ENCODE data around the gene MYO3A.
"Not testable (repeated sequence)": the region's sequence is repeated elsewhere in the genome, so short reads cannot be mapped to it uniquely, and the experiment has no call there.

The MYO3A gene

DNA sequence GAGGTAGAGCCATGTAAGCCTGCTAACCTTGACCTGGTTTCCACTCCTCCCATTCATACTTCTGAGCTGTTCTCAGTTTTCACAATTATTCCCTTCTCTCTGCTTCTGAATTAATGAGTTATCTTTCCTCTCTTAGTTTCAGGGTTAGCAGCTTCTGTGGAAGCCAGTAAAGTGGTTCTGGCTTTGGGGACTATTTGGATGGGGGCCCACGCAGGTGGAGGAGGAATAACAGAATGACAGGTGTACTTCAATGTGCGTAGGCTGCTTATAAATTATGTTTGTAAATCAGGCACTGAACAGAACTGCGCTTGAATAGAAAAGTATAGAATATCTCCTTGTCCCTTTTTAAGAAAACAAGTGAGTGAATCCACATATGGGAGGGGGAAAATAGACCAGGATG, 153.6 kb downstream of the MYO3A start:
- DNase-seq (ENCODE audit: low read depth in 1 of 2, low spot score in 1 of 2): no peak

DNA sequence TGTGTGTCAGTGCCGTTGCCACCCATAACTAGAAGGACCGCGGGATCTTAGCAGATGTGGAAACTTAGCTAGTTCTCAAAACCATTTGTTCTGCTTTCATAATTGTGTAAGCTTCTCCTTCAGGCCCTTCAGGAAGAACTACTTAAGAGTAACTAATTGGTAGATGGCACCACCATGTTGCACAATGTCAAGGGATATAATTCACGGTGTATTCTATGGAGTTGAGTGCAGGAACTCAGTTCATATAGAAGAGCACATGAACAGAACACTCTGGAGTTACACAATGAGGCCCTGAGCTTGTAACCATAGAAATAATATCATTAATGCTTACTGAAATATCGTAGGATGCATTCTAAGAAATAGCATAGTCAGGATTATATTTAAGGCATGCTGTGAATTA, 156.0 kb downstream of the MYO3A start:
- no peak for DNase-seq (ENCODE audit: low read depth in 1 of 2, low spot score in 1 of 2)

DNA sequence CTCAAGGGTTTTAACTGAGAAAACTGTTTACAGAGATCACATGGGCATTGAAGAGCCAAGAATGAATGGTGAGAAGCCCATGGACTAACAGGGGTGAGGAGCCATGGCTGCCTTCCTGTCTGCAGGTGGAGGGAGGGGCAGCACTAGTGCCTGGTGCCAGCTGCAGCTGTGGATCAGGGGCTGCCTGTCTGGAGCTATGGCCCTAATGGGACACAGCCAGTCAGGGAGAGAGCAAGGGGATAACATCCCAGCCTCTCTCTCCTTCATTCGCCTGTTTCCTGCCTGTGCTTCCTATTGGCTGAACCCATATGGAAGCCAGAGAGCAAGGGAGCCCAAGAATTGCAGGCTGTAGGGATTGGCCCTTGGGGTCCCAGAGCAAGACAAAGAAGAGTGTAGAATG, 156.7 kb downstream of the MYO3A start:
- no peak for DNase-seq (ENCODE audit: low read depth in 1 of 2, low spot score in 1 of 2)

DNA sequence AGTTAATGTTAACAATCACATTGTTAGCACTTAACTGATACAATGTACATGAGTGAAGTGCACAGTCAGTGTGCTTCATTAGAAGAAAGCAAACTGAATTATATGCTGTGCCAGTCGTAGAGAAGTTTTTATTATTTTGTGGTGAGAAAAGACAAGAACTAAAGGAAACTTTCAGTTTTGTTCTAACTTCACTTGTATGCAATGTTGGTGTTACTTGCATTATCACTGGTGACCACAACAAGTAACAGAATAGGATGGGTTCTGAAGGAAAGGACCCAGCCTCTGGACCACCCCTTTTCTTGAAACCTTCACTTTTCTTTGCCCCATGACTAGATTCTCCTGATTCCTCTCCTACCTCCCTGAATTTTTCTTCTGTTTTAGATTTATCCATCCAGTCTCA, 159.2 kb downstream of the MYO3A start:
- no peak for DNase-seq (ENCODE audit: low read depth in 1 of 2, low spot score in 1 of 2)

DNA sequence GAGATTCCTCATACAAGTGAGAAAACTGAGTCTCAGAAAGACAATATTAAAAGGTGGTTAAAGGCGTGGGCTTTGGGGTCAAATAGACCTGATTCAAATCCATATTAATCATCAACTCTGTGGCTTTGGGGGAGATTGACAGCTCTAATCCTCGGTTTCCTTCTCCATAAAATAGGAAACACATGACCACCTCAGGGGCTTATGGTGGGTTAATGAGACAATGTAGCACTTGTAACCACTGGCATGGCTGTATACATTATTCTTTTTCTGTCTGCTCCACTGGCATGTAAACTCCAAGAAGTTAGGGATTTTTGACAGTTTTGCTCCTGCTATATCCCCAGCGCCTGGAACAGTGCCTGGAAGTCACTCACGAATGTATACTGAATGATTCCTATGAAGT, 161.8 kb downstream of the MYO3A start:
- DNase-seq (ENCODE audit: low read depth in 1 of 2, low spot score in 1 of 2): no peak

- DNase-seq (ENCODE audit: low read depth in 1 of 2, low spot score in 1 of 2): not testable (repeated sequence)
Observed at GRCh38 chr10:26097549-26097948, 163.5 kb downstream of the MYO3A start.

DNA sequence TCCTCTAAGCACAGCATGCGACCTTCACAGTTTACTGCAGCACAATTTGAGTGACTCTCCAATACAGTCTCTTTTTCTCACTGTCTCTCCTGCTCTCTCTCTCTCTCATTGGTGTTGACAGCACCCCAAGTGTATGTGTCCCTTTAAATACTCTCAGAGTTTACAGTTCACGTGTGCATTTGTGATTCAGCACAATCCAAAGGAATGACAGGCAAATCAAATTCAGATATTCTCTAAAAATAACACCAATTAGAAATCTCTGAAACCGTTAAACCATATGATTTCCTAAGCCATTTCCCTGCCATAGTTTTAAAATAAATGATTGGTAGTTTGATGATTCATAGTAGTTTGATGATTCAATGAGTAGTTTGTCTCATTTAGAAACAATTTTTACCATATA, 178.5 kb downstream of the MYO3A start:
- DNase-seq (ENCODE audit: low read depth in 1 of 2, low spot score in 1 of 2): no peak

- no peak for DNase-seq (ENCODE audit: low read depth in 1 of 2, low spot score in 1 of 2)
Observed at GRCh38 chr10:26138613-26139012, 204.6 kb downstream of the MYO3A start.

GRCh38 chr10:26156019-26156418, 222.0 kb downstream of the MYO3A start:
- no peak for DNase-seq (ENCODE audit: low read depth in 1 of 2, low spot score in 1 of 2)

GRCh38 chr10:26157734-26158133, 223.7 kb downstream of the MYO3A start:
- no peak for DNase-seq (ENCODE audit: low read depth in 1 of 2, low spot score in 1 of 2)

- DNase-seq (ENCODE audit: low read depth in 1 of 2, low spot score in 1 of 2): no peak
Observed at GRCh38 chr10:26169466-26169865, 235.4 kb downstream of the MYO3A start.

GRCh38 chr10:26172131-26172530, 238.1 kb downstream of the MYO3A start:
- DNase-seq (ENCODE audit: low read depth in 1 of 2, low spot score in 1 of 2): no peak

DNA sequence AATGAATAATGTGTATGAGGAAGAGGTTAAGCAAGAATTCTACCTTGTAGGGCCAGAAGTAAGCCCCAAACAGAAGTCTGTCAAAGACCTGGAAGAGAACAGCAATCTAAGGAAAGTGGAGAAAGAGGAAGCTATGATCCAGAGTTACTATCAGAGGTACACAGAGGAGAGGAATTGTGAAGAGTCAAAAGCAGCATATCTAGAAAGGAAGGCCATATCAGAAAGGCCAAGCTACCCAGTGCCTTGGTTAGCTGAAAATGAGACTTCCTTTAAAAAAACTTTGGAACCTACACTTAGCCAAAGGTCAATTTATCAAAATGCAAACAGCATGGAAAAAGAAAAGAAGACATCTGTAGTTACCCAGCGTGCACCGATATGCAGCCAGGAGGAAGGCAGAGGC, 239.8 kb downstream of the MYO3A start:
- no peak for DNase-seq (ENCODE audit: low read depth in 1 of 2, low spot score in 1 of 2)

GRCh38 chr10:26177341-26177740, 243.3 kb downstream of the MYO3A start:
- DNase-seq (ENCODE audit: low read depth in 1 of 2, low spot score in 1 of 2): no peak

DNA sequence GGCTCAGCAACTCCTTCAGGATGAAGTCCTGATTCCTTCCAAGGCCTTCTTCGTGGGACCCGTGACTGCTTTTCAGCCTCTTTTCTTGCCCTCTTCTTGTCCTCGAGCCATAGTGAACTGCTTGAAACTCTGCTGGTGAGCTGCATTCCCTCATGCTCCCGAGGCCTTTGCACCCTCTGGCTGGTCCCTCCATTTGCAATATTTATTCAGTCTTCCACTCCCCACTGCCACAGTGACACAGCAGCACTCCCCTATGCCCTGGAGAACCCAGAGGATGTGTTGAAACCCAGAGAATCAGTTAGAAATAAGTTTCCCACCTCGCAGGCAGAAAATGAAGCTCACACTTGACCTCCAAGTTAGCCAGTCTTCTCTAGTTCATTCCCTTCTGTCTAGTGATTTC, 260.2 kb downstream of the MYO3A start:
- no peak for DNase-seq (ENCODE audit: low read depth in 1 of 2, low spot score in 1 of 2)

DNA sequence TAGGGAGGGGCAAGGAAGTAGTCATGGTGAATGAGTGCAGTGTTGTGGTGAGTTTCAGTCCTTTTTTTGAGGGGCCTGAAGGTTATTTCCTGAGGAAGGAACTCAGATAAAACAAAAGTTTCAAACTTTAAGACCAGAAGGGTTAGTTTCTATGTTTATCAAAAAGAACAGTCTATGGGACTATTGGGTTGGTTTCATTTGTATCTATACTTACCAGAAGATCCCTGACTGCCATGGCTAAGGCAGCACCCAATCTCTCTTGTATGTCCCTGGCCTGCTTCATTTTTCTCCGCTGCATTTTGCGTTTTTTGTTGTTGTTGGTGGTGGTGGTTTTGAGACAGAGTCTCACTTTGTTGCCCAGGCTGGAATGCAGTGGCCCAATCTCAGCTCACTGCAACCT, 263.2 kb downstream of the MYO3A start:
- DNase-seq (ENCODE audit: low read depth in 1 of 2, low spot score in 1 of 2): no peak

- DNase-seq (ENCODE audit: low read depth in 1 of 2, low spot score in 1 of 2): no peak
Observed at GRCh38 chr10:26198119-26198518, 264.1 kb downstream of the MYO3A start.

DNA sequence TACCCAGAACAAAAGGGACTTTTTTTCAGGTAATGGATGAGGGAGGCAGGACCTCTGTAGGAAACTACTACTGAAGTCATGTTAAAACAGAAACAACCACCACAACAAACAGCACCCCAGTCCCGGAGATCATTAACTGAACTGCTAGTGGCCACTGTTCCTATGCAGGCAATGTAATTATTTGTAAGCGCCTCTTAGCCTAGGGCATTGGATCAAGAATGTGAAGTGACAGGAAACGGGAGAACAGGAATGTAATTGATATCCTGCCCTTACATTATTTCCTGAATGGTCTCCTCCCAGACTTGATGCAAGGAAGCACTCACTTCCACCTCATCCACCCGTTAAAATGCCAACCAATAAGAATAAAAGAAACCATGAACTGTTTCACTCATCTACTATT, 265.8 kb downstream of the MYO3A start:
- DNase-seq (ENCODE audit: low read depth in 1 of 2, low spot score in 1 of 2): no peak

- DNase-seq (ENCODE audit: low read depth in 1 of 2, low spot score in 1 of 2): no peak
Observed at GRCh38 chr10:26205223-26205622, 271.2 kb downstream of the MYO3A start.

DNA sequence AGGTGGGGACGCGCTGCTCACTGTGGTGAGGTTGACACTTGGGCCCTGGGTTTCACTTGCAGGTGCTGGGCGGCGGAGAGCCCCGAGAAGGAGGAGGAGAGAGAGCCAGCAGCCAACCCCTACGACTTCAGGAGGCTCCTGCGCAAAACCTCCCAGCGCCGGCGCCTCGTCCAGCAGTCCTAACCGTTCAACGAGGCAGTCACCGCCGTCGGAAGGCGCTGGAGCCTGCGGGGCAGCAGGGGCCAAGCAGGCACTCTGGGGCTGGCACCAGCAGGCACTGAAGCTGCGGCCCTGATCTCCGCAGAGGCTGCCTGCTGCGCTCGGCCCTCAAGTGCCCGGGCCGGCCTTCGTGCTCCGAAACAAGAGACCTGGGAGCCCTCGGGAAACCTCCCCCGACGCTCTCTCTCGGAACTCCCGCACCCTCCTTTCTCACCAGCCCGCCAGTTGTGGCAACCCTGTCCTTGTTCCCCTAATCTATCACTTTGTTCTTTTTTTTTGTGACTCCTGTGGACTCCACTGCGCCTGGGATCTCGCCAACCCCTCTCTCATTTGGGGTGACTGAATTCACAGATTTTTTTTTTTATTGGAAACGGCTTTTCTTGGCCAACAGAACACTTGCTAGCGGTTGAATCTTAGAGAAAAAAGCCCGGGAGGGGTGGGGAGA, 277.9 kb downstream of the MYO3A start:
- DNase-seq (ENCODE audit: low read depth in 1 of 2, low spot score in 1 of 2): no peak

GRCh38 chr10:26212511-26212910, 278.5 kb downstream of the MYO3A start:
- DNase-seq (ENCODE audit: low read depth in 1 of 2, low spot score in 1 of 2): no peak

GRCh38 chr10:26213157-26213800, 279.2 kb downstream of the MYO3A start:
- DNase-seq (ENCODE audit: low read depth in 1 of 2, low spot score in 1 of 2): no peak

- no peak for DNase-seq (ENCODE audit: low read depth in 1 of 2, low spot score in 1 of 2)
Observed at GRCh38 chr10:26214004-26214403, 280.0 kb downstream of the MYO3A start.

Data from stimulated activated CD4-positive, alpha-beta T cell treated with anti-CD3 and anti-CD28 coated beads, Interleukin-15, amount 100 ng/mL, for 1 hour (primary cell).